Glomerular visceral epithelial cell (primary cell): ENCODE measurements around the gene ADAMTS9.

Experiments used
- DNase-seq: peaks from one replicate; pipeline ENCODE4 v3.0.0-alpha.2; 2016; ENCODE audit errors: extremely low spot score

The ADAMTS9 gene

GRCh38 chr3:64491843-64492242 lies 196.0 kb downstream of the ADAMTS9 start:
- no peak for DNase-seq

GRCh38 chr3:64490180-64490724 lies 197.5 kb downstream of the ADAMTS9 start:
- DNase-seq, result no peak

GRCh38 chr3:64489361-64490044 lies 198.3 kb downstream of the ADAMTS9 start:
- DNase-seq, result peak; percentile 47

- no peak for DNase-seq
Measured at GRCh38 chr3:64488939-64489338, 198.9 kb downstream of the ADAMTS9 start.

- DNase-seq, result peak; percentile 80
Measured at GRCh38 chr3:64484289-64484992, 203.4 kb downstream of the ADAMTS9 start.

GRCh38 chr3:64483467-64483866 lies 204.3 kb downstream of the ADAMTS9 start:
- no peak for DNase-seq

- DNase-seq, result no peak
Measured at GRCh38 chr3:64475037-64475436, 212.8 kb downstream of the ADAMTS9 start.

- DNase-seq, result no peak
Measured at GRCh38 chr3:64473466-64473865, 214.3 kb downstream of the ADAMTS9 start.

- no peak for DNase-seq
Measured at GRCh38 chr3:64470436-64470835, 217.4 kb downstream of the ADAMTS9 start.

GRCh38 chr3:64467255-64467944 lies 220.4 kb downstream of the ADAMTS9 start:
- no peak for DNase-seq
